HepG2 (cell line): ENCODE results near the gene KRTAP1-5. TPM values are rescaled to one million over a fixed set of nuclear protein-coding genes. Genes with fewer than 3 reads are reported as not detected.

Experiments used
- CAMTA2 ChIP-seq: sonication (generic); formaldehyde crosslinking; IDR thresholded peaks from 2 replicates; pipeline ENCODE4 v1.4.0; 2020; ENCODE audit warnings: mild to moderate bottlenecking, missing genetic modification reagents, borderline replicate concordance
- CBX1 ChIP-seq: IDR thresholded peaks from one replicate; pipeline ENCODE4 v1.6.1; 2016; ENCODE audit warnings: antibody characterized with exemption, low read depth
- ETV6 ChIP-seq: sonication (generic); formaldehyde crosslinking; conservative IDR thresholded peaks from 2 replicates; pipeline ENCODE4 v1.4.0; 2020; ENCODE audit warnings: missing genetic modification reagents
- FOXA1 ChIP-seq, 2 experiments: fragments of 450-650 bp in 1 of 2; sonication (generic) in 1 of 2; formaldehyde crosslinking in 1 of 2; IDR thresholded peaks; 2 replicates each; pipeline versions ENCODE4 v1.4.0 to v1.6.1; 2016 to 2020; ENCODE audit warnings: missing genetic modification reagents in 1 of 2
- GATAD1 ChIP-seq: IDR thresholded peaks from 2 replicates; pipeline ENCODE4 v1.6.1; 2016; ENCODE audit warnings: missing genetic modification reagents, missing compliant biosample characterization
- GPN1 ChIP-seq: sonication (generic); formaldehyde crosslinking; IDR thresholded peaks from 2 replicates; pipeline ENCODE4 v1.5.1; 2020; ENCODE audit warnings: missing genetic modification reagents, borderline replicate concordance
- HDAC2 ChIP-seq: sonication (generic); formaldehyde crosslinking; IDR thresholded peaks from 2 replicates; pipeline ENCODE4 v1.4.0; 2020; ENCODE audit warnings: missing genetic modification reagents
- HMG20B ChIP-seq: conservative IDR thresholded peaks from 2 replicates; pipeline ENCODE4 v1.6.1; 2016; ENCODE audit warnings: missing genetic modification reagents, missing compliant biosample characterization
- MLLT10 ChIP-seq: sonication (generic); formaldehyde crosslinking; IDR thresholded peaks from 2 replicates; pipeline ENCODE4 v1.4.0; 2020; ENCODE audit warnings: missing genetic modification reagents
- MTA1 ChIP-seq: sonication (generic); formaldehyde crosslinking; IDR thresholded peaks from 2 replicates; pipeline ENCODE4 v1.4.0; 2020; ENCODE audit warnings: missing genetic modification reagents, mild to moderate bottlenecking, borderline replicate concordance
- NFKB2 ChIP-seq: sonication (generic); formaldehyde crosslinking; IDR thresholded peaks from 2 replicates; pipeline ENCODE4 v1.4.0; 2020; ENCODE audit warnings: missing genetic modification reagents, borderline replicate concordance
- SMAD3 ChIP-seq: sonication (generic); formaldehyde crosslinking; IDR thresholded peaks from 2 replicates; pipeline ENCODE4 v1.4.0; 2020; ENCODE audit warnings: missing genetic modification reagents
- TCF7L2 ChIP-seq: IDR thresholded peaks from 2 replicates; pipeline ENCODE4 v1.6.1; 2011; ENCODE audit warnings: mild to moderate bottlenecking, low read depth, low read length, moderate library complexity
- U2AF1 ChIP-seq: fragments of 200-400 bp; formaldehyde crosslinking; optimal IDR thresholded peaks from 2 replicates; pipeline ENCODE3; 2017; ENCODE audit warnings: mild to moderate bottlenecking, low read depth, low read length
- ZBTB49 ChIP-seq: sonication (generic); formaldehyde crosslinking; IDR thresholded peaks from 2 replicates; pipeline ENCODE4 v1.4.0; 2020; ENCODE audit warnings: missing genetic modification reagents, borderline replicate concordance
- ZNF281 ChIP-seq: sonication (generic); formaldehyde crosslinking; IDR thresholded peaks from 2 replicates; pipeline ENCODE4 v1.4.0; 2020; ENCODE audit warnings: missing genetic modification reagents, borderline replicate concordance
- ZNF317 ChIP-seq: sonication (generic); formaldehyde crosslinking; IDR thresholded peaks from 2 replicates; pipeline ENCODE4 v1.5.0; 2020; ENCODE audit warnings: mild to moderate bottlenecking, missing genetic modification reagents
- ZNF337 ChIP-seq: sonication (generic); formaldehyde crosslinking; IDR thresholded peaks from 2 replicates; pipeline ENCODE4 v1.5.1; 2020; ENCODE audit warnings: missing genetic modification reagents, low read depth, mild to moderate bottlenecking, borderline replicate concordance
- ZNF354B ChIP-seq: sonication (generic); formaldehyde crosslinking; IDR thresholded peaks from 2 replicates; pipeline ENCODE4 v1.8.0; 2022; ENCODE audit warnings: mild to moderate bottlenecking, missing genetic modification reagents
- ZNF709 ChIP-seq: sonication (generic); formaldehyde crosslinking; IDR thresholded peaks from 2 replicates; pipeline ENCODE4 v1.5.0; 2020; ENCODE audit warnings: mild to moderate bottlenecking, missing genetic modification reagents
- polyA plus RNA-seq, 8 experiments: library from polyadenylated mRNA; depleted of rRNA in 3 of 8; stranded (reverse) in 7 of 8; unstranded in 1 of 8; fragments of >200 nt; fragmentation: Illumina TruSeq in 4 of 8; extraction: Trizol in 4 of 8; gene quantifications; 2 replicates each; pipeline versions ENCODE4 v1.2.1 to v1.2.3, GENCODE V29; 2011 to 2016; ENCODE audit warnings: low read depth in 4 of 8, missing spikeins in 1 of 8, mixed read lengths in 1 of 8; ENCODE audit not compliant: insufficient read depth in 1 of 8
- total RNA-seq, 5 experiments: library from RNA; depleted of rRNA; stranded (reverse); fragments of >200 nt; fragmentation: Illumina TruSeq; extraction: Trizol; gene quantifications; 2 replicates each; pipeline ENCODE4 v1.2.3, GENCODE V29; 2016; ENCODE audit warnings: low read depth in 1 of 5
- TF ChIP-seq, protein P1 (sequence below): sonication (generic); formaldehyde crosslinking; IDR thresholded peaks from 2 replicates; pipeline ENCODE4 v1.8.0; 2022; ENCODE audit warnings: missing genetic modification reagents, mild to moderate bottlenecking, inconsistent platforms, borderline replicate concordance
- TF ChIP-seq, protein P2 (sequence below): sonication (generic); formaldehyde crosslinking; IDR thresholded peaks from 2 replicates; pipeline ENCODE4 v1.8.1; 2022; ENCODE audit warnings: low read depth, mild to moderate bottlenecking, missing genetic modification reagents

KRTAP1-5 gene
- total and polyA plus RNA-seq, 2 of the 13 experiments (the other 11 are each of a cell fraction or from before 2014, with no cell fraction given): 0.09 TPM; not detected in 1

GRCh38 chr17:41009301-41009760 is 17.7 kb downstream of the KRTAP1-5 start (continued):
- TF ChIP-seq, protein P1, sequence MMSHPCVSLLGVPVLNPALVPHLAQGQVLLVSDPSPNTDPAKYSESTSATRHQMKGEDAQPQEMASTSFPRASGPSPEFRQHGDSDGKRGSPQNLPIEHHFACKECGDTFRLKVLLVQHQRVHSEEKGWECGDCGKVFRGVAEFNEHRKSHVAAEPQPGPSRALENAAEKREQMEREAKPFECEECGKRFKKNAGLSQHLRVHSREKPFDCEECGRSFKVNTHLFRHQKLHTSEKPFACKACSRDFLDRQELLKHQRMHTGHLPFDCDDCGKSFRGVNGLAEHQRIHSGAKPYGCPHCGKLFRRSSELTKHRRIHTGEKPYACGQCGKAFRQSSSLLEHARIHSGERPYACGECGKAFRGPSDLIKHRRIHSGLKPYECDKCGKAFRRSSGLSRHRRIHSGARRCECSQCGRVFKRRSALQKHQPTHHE (CRISPR knock-in tag): no peak
- 0 out of 2 replicates have a peak, but pooled peaks have one; percentile 47 for TF ChIP-seq FOXA1 (IDR thresholded peaks at IDR 0.05)
- peak; percentile 83 for TF ChIP-seq FOXA1 (CRISPR knock-in tag; IDR thresholded peaks at IDR 0.05)
- no peak for TF ChIP-seq MTA1 (CRISPR knock-in tag)
- TF ChIP-seq GPN1 (CRISPR knock-in tag): no peak
- 0 out of 2 replicates have a peak, but pooled peaks have one; percentile 25 for TF ChIP-seq ZNF317
- TF ChIP-seq ZNF709 (CRISPR knock-in tag): no peak
- no peak for TF ChIP-seq ZBTB49 (CRISPR knock-in tag)
- no peak for TF ChIP-seq ZNF337 (CRISPR knock-in tag)
- no peak for TF ChIP-seq U2AF1
- no peak for TF ChIP-seq NFKB2 (CRISPR knock-in tag)
- 0 out of 2 replicates have a peak, but pooled peaks have one; percentile 33 for TF ChIP-seq GATAD1 (CRISPR knock-in tag)
- TF ChIP-seq SMAD3 (CRISPR knock-in tag): peak; percentile 88
- TF ChIP-seq CAMTA2 (CRISPR knock-in tag): no peak
- TF ChIP-seq ETV6 (CRISPR knock-in tag): no peak
- TF ChIP-seq MLLT10 (CRISPR knock-in tag): no peak
- TF ChIP-seq, protein P2, sequence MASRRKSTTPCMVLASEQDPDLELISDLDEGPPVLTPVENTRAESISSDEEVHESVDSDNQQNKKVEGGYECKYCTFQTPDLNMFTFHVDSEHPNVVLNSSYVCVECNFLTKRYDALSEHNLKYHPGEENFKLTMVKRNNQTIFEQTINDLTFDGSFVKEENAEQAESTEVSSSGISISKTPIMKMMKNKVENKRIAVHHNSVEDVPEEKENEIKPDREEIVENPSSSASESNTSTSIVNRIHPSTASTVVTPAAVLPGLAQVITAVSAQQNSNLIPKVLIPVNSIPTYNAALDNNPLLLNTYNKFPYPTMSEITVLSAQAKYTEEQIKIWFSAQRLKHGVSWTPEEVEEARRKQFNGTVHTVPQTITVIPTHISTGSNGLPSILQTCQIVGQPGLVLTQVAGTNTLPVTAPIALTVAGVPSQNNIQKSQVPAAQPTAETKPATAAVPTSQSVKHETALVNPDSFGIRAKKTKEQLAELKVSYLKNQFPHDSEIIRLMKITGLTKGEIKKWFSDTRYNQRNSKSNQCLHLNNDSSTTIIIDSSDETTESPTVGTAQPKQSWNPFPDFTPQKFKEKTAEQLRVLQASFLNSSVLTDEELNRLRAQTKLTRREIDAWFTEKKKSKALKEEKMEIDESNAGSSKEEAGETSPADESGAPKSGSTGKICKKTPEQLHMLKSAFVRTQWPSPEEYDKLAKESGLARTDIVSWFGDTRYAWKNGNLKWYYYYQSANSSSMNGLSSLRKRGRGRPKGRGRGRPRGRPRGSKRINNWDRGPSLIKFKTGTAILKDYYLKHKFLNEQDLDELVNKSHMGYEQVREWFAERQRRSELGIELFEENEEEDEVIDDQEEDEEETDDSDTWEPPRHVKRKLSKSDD (CRISPR knock-in tag): no peak
- TF ChIP-seq ZNF281 (CRISPR knock-in tag): no peak
- TF ChIP-seq ZNF354B (CRISPR knock-in tag): no peak
- TF ChIP-seq HDAC2 (CRISPR knock-in tag): peak; percentile 90
- TF ChIP-seq TCF7L2: peak; percentile 83
- TF ChIP-seq CBX1: no peak
- TF ChIP-seq HMG20B: peak; percentile 87
